NB4 (cell line): Measurements from ENCODE around the gene LITAF.

Experiments used
- CTCF ChIP-seq: IDR thresholded peaks from one replicate; pipeline ENCODE4 v1.5.1; 2012; ENCODE audit warnings: low read depth, low read length
- MAX ChIP-seq: IDR thresholded peaks from 2 replicates; pipeline ENCODE4 v1.6.1; 2011; ENCODE audit warnings: low read depth, low read length
- MYC ChIP-seq: IDR thresholded peaks from 2 replicates; pipeline ENCODE4 v1.6.1; 2011; ENCODE audit warnings: low read depth, low read length
- POLR2A ChIP-seq: IDR thresholded peaks from 2 replicates; pipeline ENCODE4 v1.6.1; 2011; ENCODE audit warnings: mild to moderate bottlenecking; ENCODE audit not compliant: insufficient read length; ENCODE audit errors: extremely low read depth

- TF ChIP-seq MAX = no peak
- TF ChIP-seq CTCF = no peak
- no peak for TF ChIP-seq POLR2A
- TF ChIP-seq MYC = no peak
Observed at GRCh38 chr16:11585460-11586377, 1.0 kb downstream of the LITAF start.
